HG02623 (cell line): ENCODE results near the gene ADAM30.
"Not testable (repeated sequence)": the region's sequence is repeated elsewhere in the genome, so short reads cannot be mapped to it uniquely, and the experiment has no call there.

Source experiments
- ATAC-seq: cut with Tn5 transposase; IDR thresholded peaks from one replicate; pipeline ENCODE4 v1.9.1; 2021; ENCODE audit warnings: moderate library complexity; ENCODE audit not compliant: unreplicated experiment

Gene ADAM30

DNA sequence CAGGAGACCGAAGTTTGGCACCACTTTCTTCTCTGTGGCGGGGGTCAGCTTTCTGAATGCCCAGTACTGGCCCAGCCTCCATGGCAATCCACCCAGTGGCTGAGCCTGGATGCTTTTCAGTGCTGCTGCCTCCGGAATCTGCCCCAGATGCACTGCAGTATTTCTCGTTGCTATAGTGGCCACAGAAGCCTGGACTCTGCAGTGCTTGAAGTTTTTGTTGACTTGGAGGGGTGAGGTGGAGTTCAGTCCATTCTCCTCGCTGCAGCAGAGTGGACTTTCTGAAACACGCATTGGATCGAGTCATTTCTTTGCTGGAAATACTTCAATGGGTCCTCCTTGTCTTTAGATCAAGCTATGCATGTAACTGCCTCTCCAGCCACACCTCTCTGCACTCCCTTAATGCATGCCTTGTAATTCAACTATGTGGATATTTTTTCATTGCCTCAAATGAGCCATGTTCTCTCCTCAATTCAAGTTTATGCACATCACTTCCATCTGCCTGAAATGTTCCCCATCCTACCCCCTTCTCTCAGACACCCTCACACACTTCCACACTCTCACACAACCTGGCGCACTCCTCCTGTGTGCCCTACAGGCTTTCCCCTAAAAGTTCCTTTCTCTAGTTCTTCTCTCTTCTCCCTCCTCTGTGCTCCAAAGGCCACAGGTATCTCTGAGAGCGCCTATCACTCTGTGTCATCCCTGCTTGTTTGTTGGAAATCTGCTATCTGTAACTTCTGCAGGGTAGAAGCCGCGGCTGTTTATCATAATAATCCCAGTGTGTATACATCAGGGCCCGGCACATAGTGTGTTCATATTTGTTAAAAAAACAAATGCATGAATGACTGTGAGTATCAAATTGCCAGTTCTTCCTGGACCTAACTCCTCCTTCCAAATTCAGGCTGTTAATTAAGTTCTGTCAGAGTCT is 16.5 kb downstream of the ADAM30 start:
- ATAC-seq, result no peak

DNA sequence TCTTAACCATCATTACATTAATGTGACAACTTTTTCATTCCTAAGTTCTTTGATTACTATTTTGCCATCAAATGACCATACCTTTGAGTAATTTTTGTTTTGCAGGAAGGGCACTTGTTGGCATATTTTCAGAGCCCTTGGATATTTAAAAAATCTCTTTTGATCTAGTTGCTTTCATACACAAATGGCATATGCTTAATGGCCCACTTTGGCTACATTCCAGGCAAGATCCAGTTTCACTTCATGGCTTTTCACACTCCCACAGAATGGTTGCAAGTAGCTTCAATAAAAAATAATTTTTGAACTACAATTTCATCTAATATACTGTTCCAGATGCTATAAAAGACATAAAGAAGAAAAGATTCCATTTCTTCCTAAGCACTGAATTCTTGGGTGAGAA is 18.1 kb downstream of the ADAM30 start:
- no peak for ATAC-seq

GRCh38 chr1:119874186-119874585 is 22.1 kb downstream of the ADAM30 start:
- ATAC-seq, result no peak

DNA sequence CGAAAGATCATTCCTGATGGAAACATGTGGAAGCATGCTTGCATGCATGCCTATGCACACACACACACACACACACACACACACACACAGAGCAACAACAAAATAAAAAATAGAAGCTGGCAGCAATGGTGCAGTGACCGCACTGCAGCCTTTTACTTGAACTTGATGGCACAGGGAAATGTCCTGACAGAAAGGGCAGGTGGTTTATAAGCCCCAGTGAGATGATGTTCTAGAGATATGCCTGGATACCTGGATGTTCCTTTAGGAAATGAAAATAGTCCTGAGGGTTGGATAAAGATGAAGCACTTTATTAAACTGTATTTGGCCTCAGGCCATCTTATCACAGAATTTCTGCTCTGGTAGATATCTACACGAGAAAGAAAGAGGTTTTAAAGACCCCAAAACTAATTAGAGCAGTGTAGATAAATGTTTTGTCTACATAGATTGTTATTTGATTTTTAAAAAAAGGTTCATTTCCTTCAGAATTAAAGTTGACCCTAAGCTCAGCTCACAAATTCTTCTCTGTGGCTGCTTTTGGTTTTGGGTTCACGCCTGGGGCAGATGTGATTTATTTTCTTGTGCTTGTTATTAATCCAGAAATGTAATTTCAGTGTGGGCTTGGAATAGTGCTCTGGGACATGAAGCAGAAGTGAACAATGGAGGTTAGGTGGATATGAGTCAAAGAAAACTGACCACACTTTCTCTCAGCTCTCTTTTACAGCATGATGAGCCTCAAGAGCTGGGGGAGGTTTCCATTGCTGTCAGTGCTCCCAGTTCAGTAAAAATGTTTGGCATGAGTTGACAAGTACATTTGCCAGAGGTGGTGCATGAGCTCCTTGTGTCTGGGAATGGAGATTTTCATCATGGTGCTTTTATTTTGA is 22.9 kb downstream of the ADAM30 start:
- ATAC-seq, result no peak

GRCh38 chr1:119871881-119872280 is 24.4 kb downstream of the ADAM30 start:
- ATAC-seq, result no peak

DNA sequence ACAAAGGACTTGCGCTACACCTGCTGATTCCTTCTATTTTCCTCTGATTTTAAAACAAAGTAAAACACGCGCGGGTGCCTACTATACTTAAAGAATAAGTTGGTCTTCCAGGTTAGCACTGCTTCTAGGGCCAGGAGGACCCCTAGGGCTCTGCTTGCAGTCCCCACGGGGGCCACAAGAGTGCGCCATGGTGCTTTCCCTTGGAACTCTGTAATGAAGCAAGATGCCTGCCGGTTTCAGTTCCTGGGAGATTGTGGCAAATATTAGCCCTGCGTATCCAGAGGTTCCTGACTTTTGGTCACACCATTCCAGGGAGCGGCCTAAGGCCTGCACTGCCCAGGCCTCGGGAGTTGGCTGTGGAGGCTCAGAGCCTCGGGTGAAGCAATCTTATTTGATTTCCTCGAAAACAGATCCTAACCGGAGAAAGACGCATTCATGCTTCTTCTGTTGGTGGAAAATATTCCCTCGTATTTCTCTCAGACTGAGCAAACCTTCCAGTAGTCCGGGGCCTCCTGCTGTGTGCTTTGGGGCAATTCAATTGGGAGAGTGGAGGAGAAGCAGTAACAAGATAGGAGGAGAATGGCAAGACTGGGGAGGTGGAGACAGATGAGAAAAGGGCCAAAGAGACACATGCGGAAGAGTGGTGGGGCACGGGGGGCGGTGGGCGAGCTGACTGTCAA is 25.3 kb downstream of the ADAM30 start:
- ATAC-seq, result no peak

DNA sequence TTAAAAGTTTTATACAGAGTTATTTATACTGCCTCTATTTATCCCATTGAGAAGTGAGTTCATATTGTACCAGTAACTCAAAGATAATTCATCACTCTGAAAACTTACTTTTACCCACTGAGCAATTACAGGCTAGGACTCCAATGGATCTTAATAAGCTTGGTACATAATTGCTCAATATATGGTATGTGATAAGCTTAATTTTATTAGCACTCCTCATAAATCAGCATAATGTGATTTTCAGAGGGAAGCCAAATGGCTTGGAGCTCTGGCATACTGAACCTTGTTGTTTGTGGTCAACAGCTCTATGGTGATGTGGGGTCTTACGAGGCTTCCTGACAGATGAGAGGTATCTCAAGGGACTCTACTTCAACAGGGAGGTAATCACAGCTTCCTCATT is 26.3 kb downstream of the ADAM30 start:
- no peak for ATAC-seq

GRCh38 chr1:119868176-119868575 is 28.1 kb downstream of the ADAM30 start:
- no peak for ATAC-seq

DNA sequence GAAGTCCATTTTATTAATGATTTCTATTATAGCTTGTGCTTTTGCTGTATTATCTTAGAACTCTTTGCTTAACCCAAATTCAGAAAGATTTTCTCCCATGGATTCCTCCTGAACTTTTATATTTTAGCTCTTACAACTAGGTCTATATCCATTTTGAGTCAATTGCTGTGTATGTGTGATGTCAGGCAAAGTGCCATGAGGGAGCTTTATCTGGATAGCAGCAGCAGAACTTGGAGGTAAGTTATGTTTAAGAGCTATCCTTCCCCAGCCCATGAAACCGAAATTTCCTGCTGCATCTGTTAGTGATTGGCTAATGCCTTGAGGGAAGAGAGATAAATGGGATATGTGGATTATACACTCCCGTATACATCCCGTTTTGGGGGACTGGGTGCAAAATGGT is 29.9 kb downstream of the ADAM30 start:
- no peak for ATAC-seq

DNA sequence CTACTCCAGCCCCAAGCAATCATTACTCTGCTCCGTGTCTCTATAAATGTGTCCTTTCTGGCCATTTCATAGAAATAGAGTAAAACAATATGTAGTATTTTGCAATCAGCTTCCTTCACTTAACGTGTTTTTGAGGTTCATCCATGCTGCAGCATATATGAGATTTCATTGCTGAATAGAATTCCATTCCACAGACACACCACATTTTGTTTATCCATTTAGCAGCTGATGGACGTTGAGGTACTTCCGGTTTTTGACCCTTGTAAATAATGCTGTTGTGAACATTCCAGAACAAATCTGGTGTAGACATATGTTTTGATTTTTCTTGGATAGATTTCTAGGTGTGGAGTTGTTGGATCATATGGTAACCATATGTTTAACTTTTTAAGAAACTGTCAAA is 30.7 kb downstream of the ADAM30 start:
- ATAC-seq, result no peak

DNA sequence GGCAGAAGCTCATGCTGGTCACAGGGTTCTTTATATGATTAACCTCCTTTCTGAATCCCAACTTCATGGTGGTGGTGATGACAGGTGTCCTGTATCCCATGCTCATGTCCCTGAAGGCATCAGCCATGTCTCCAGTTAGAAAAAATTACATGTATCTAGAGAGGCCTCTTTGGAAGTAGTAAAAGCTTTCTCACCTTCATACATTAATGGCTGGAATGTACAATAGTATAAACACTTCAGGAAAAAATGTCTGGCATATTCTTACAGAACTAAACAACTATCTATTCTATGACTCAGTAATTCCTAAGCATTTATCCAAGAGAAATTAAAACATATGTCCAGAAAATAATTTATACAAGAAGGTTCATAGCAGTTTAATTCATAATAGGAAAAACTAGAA is 34.0 kb downstream of the ADAM30 start:
- ATAC-seq, result no peak

- ATAC-seq, result no peak
These were observed 34.8 kb downstream of the ADAM30 start for GRCh38 chr1:119861547-119861946.

GRCh38 chr1:119859647-119860046 is 36.7 kb downstream of the ADAM30 start:
- no peak for ATAC-seq

DNA sequence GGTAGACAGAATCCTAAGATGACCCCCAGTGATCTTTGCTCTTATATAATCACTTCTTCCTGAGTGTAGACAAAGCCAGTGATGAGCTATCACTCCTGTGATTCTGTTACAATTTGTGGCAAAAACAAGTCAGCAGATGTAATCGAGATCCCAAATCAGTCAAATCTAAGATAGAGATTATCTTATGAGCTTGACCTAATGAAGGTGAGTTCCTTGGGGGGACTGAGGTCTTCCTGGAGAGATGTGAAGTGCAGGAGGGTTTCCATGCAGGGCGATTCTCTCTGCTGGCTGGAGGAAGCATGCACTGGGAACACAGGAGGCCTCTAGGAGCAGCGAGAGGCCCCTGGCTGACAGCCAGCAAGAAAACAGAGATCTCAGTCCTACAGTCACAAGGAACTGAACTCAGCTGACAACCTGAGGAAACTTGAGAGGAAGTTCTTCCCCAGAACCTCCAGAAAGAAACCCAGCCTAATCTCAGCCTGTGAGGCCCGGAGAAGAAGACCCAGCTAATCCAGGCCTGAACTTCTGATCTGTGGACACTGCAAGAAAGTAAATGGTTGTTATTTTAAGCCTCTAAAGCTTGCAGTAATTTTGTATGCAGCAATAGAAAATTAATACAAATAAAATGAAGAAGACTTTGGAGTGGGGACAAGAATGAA is 37.6 kb downstream of the ADAM30 start:
- ATAC-seq, result not testable (repeated sequence)

DNA sequence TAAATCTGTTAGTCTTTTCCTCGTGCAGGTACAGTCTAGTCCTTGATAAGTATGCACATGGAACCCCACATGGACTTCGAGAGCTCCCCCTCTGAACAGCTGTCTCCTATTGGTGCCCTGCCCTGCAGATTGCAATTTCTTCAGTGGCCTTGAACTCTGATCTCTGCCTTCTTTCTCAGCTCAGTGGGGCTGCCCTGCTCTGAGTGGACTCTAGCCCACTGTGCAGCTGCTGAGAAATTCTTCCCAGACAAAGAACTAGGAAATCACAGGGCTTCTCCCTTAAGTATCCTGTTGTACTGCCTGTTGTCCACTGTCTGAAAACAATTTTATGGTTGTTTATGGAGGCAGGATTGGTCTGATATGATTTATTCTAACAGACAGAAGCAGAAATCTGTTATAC is 38.2 kb downstream of the ADAM30 start:
- ATAC-seq, result no peak

DNA sequence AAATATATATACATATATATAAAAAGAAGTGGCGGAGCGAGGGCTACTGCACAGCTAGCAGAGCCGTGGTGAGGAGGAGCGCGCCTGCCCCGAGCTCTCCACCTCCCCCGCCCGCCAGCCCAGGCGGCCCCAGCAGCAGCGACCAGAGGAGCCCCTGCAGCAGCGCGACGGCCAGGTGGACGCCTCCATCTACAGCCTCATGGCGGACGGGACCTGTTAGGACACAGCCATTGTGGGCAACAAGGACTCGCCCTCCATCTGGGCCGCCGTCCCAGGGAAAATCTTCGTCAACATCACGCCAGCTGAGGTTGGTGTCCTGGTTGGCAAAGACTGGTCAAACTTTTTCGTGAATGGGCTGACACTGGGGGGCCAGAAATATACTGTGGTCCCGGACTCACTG is 43.2 kb downstream of the ADAM30 start:
- no peak for ATAC-seq

DNA sequence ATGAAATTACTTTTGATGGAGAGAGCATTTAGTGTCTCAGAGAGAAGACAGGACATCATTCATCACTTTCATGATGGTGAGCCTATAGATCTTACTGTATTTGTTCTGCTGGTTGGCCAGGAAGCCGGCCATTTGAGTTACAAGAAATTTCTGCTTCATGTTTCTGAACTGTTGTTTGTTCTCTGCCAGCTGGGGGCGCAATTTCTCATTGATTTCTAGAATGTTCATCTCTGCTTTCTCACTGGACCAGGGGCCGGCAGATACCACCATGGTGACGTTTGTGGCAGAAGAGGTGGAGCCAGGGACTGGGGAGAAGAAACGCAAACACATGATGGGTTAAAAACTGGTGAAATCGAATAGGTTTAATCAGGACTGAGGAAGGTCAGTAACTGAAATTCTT is 52.1 kb downstream of the ADAM30 start:
- not testable (repeated sequence) for ATAC-seq
